Gastrocnemius medialis (tissue), 4 donors: ENCODE data around the gene MPV17.

ENCODE experiments used
- CTCF ChIP-seq, 5 experiments: fragments of 450-650 bp in 3 of 5; fragments of 200-600 bp in 2 of 5; sonication (generic) in 2 of 5; IDR thresholded peaks in 4 of 5; conservative IDR thresholded peaks in 1 of 5; 1 replicate in 4 of 5; 2 replicates in 1 of 5; pipeline ENCODE4 v1.5.1; 2016 to 2019; ENCODE audit warnings: antibody characterized with exemption in 5 of 5, mild to moderate bottlenecking in 3 of 5, moderate library complexity in 3 of 5
- POLR2A ChIP-seq, 2 donors: fragments of 450-650 bp; IDR thresholded peaks; one replicate each; pipeline ENCODE4 v1.6.1; 2017; ENCODE audit warnings: antibody characterized with exemption in 2 of 2, mild to moderate bottlenecking in 2 of 2, moderate library complexity in 2 of 2

GRCh38 chr2:27280826-27281225, 42.1 kb downstream of the MPV17 start:
- no peak for TF ChIP-seq CTCF (IDR thresholded peaks at IDR 0.05 in 4 of 5, conservative IDR thresholded peaks at IDR 0.05 in 1 of 5)
- TF ChIP-seq POLR2A (IDR thresholded peaks at IDR 0.05): no peak
